NT2/D1 (cell line): ENCODE measurements around the gene RTKN.

Experiments used
- DNase-seq: peaks from one replicate; pipeline ENCODE4 v3.0.0-alpha.2; 2011; ENCODE audit warnings: low read depth, low spot score
- H3K27me3 ChIP-seq: 2 replicates; pipeline ENCODE4 v1.6.0; 2011; ENCODE audit warnings: mild to moderate bottlenecking; ENCODE audit not compliant: insufficient read length, insufficient read depth
- H3K36me3 ChIP-seq: 2 replicates; pipeline ENCODE4 v1.6.1; 2011; ENCODE audit warnings: mild to moderate bottlenecking, low read length, mixed read lengths; ENCODE audit not compliant: insufficient read depth, insufficient read length
- H3K4me1 ChIP-seq: 2 replicates; pipeline ENCODE4 v1.5.1; 2011; ENCODE audit not compliant: insufficient read depth, insufficient read length
- H3K4me3 ChIP-seq: 2 replicates; pipeline ENCODE4 v1.5.1; 2011; ENCODE audit warnings: low read depth; ENCODE audit not compliant: insufficient read length
- H3K9ac ChIP-seq: 2 replicates; pipeline ENCODE4 v1.6.0; 2011; ENCODE audit warnings: low read depth; ENCODE audit not compliant: insufficient read length
- H3K9me3 ChIP-seq: 2 replicates; pipeline ENCODE4 v1.5.1; 2011; ENCODE audit warnings: mild to moderate bottlenecking, low read length; ENCODE audit not compliant: insufficient read depth
- SUZ12 ChIP-seq: IDR thresholded peaks from 2 replicates; pipeline ENCODE4 v1.6.1; 2011; ENCODE audit not compliant: insufficient read length, insufficient read depth; ENCODE audit errors: extremely low read depth
- YY1 ChIP-seq: IDR thresholded peaks from 2 replicates; pipeline ENCODE4 v1.6.1; 2011; ENCODE audit not compliant: insufficient read length, insufficient read depth
- ZNF274 ChIP-seq: IDR thresholded peaks from 2 replicates; pipeline ENCODE4 v1.6.1; 2011; ENCODE audit warnings: mild to moderate bottlenecking, low read depth, low read length

The RTKN gene

GRCh38 chr2:74391580-74392448 lies 49.9 kb downstream of the RTKN start:
- TF ChIP-seq ZNF274, result no peak
- TF ChIP-seq SUZ12, result no peak
- TF ChIP-seq YY1, result no peak
- Histone ChIP-seq H3K4me3 (peak overlapping the region; percentile 87), H3K27me3 (no peaks in the 10 kb centered on the region), H3K9me3 (no peaks in the 10 kb centered on the region), H3K36me3 (peaks cover 14% of the 10 kb centered on the region), H3K9ac (peak overlapping the region; percentile 81), H3K4me1 (no peaks in the 10 kb centered on the region)
- peak; percentile 90 for DNase-seq

GRCh38 chr2:74391209-74391579 lies 50.5 kb downstream of the RTKN start:
- Histone ChIP-seq H3K9me3 (no peaks in the 10 kb centered on the region), H3K27me3 (no peaks in the 10 kb centered on the region), H3K36me3 (peaks cover 17% of the 10 kb centered on the region), H3K9ac (peak overlapping the region; percentile 81), H3K4me1 (no peaks in the 10 kb centered on the region), H3K4me3 (peak overlapping the region; percentile 87)
- TF ChIP-seq ZNF274, result no peak
- no peak for TF ChIP-seq YY1
- no peak for TF ChIP-seq SUZ12
- no peak for DNase-seq

GRCh38 chr2:74390606-74391005 lies 51.1 kb downstream of the RTKN start:
- DNase-seq, result no peak
- Histone ChIP-seq H3K27me3 (no peaks in the 10 kb centered on the region), H3K9me3 (no peaks in the 10 kb centered on the region), H3K9ac (no peak overlapping the region), H3K4me3 (peak overlapping the region; percentile 87), H3K4me1 (no peaks in the 10 kb centered on the region), H3K36me3 (peaks cover 23% of the 10 kb centered on the region)
- TF ChIP-seq ZNF274, result no peak
- no peak for TF ChIP-seq YY1
- no peak for TF ChIP-seq SUZ12

GRCh38 chr2:74387346-74387745 lies 54.4 kb downstream of the RTKN start:
- Histone ChIP-seq H3K4me1 (no peaks in the 10 kb centered on the region), H3K4me3 (no peak overlapping the region), H3K9ac (no peak overlapping the region), H3K9me3 (no peaks in the 10 kb centered on the region), H3K36me3 (peaks cover 48% of the 10 kb centered on the region), H3K27me3 (no peaks in the 10 kb centered on the region)
- no peak for DNase-seq
- no peak for TF ChIP-seq ZNF274
- TF ChIP-seq YY1, result no peak
- TF ChIP-seq SUZ12, result no peak

GRCh38 chr2:74385396-74385795 lies 56.3 kb downstream of the RTKN start:
- DNase-seq, result no peak
- Histone ChIP-seq H3K4me3 (no peak overlapping the region), H3K36me3 (peaks cover 54% of the 10 kb centered on the region), H3K9me3 (no peaks in the 10 kb centered on the region), H3K4me1 (peaks cover 1% of the 10 kb centered on the region), H3K27me3 (no peaks in the 10 kb centered on the region), H3K9ac (no peak overlapping the region)
- TF ChIP-seq SUZ12 (no peak), ZNF274 (no peak), YY1 (no peak)

DNA sequence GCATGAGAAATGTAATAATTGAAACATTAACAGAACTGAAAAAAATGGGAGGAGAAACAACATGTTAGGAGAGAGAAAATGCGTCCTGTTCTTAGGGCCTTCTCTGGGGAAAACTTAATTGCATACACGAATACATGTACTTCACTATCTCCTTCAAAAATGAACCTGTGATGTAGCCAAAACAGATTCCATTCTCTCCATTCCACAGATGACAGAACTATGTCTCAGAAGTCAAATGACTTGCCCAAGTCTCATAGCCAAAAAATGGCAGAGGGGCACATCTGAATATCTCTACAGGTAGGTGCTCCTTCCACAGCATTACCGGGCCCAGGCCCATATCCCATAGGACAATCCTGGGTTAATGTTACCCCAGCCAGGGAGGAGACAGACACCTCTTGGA lies 57.7 kb downstream of the RTKN start:
- Histone ChIP-seq H3K4me1 (peaks cover 6% of the 10 kb centered on the region), H3K27me3 (no peaks in the 10 kb centered on the region), H3K36me3 (peaks cover 50% of the 10 kb centered on the region), H3K9me3 (no peaks in the 10 kb centered on the region), H3K9ac (no peak overlapping the region), H3K4me3 (no peak overlapping the region)
- DNase-seq, result no peak
- no peak for TF ChIP-seq SUZ12
- no peak for TF ChIP-seq ZNF274

GRCh38 chr2:74383254-74383653 lies 58.5 kb downstream of the RTKN start:
- no peak for DNase-seq
- TF ChIP-seq YY1 (no peak), ZNF274 (no peak), SUZ12 (no peak)
- Histone ChIP-seq H3K9me3 (no peaks in the 10 kb centered on the region), H3K9ac (no peak overlapping the region), H3K4me1 (peaks cover 9% of the 10 kb centered on the region), H3K27me3 (no peaks in the 10 kb centered on the region), H3K4me3 (no peak overlapping the region), H3K36me3 (peaks cover 56% of the 10 kb centered on the region)
